Kidney (tissue), 14 donors: ENCODE measurements around the gene NEDD4L. TPM values are rescaled to one million over a fixed set of nuclear protein-coding genes. Genes with fewer than 3 reads are reported as not detected.

Experiments used
- DNase-seq, 5 donors: peaks; one replicate each; pipeline ENCODE4 v3.0.0-alpha.2; 2013 to 2020
- FAIRE-seq: peaks from 2 replicates; lab custom pipeline; 2012; peaks lifted over from hg19 to GRCh38; lab: Jason Lieb, UNC
- H3K27ac ChIP-seq, 2 donors: one replicate each; pipeline ENCODE4 v1.7.0; 2013; ENCODE audit warnings: low read depth in 2 of 2, low read length in 2 of 2, inconsistent platforms in 1 of 2
- H3K27me3 ChIP-seq: one replicate; pipeline ENCODE4 v1.7.1; 2013; ENCODE audit warnings: low read length, inconsistent platforms; ENCODE audit not compliant: control insufficient read depth, insufficient read depth
- H3K36me3 ChIP-seq, 3 donors: one replicate each; pipeline versions ENCODE4 v1.7.0 to v1.7.1; 2013; ENCODE audit warnings: low read length in 3 of 3, control low read depth in 1 of 3, inconsistent platforms in 1 of 3; ENCODE audit not compliant: insufficient read depth in 3 of 3, control insufficient read depth in 2 of 3
- H3K4me1 ChIP-seq, 3 donors: one replicate each; pipeline versions ENCODE4 v1.7.0 to v1.7.1; 2013; ENCODE audit warnings: low read length in 3 of 3, inconsistent platforms in 1 of 3, low read depth in 1 of 3; ENCODE audit not compliant: control insufficient read depth in 2 of 3, insufficient read depth in 2 of 3
- H3K4me3 ChIP-seq, 3 donors: one replicate each; pipeline versions ENCODE4 v1.7.0 to v1.8.1; 2013; ENCODE audit warnings: low read length in 3 of 3, control low read depth in 1 of 3, inconsistent platforms in 1 of 3
- H3K9ac ChIP-seq, 3 donors: one replicate each; pipeline versions ENCODE4 v1.7.0 to v1.7.1; 2013; ENCODE audit warnings: low read length in 3 of 3, control low read depth in 1 of 3, inconsistent platforms in 1 of 3
- H3K9me3 ChIP-seq, 3 donors: one replicate each; pipeline versions ENCODE4 v1.7.0 to v1.7.1; 2013; ENCODE audit warnings: low read length in 3 of 3, control low read depth in 1 of 3, inconsistent platforms in 1 of 3; ENCODE audit not compliant: control insufficient read depth in 2 of 3, insufficient read depth in 1 of 3
- intact Hi-C: fragments of 100-400 bp; cut with DNase I; formaldehyde crosslinking; loops from one replicate; pipeline ENCODE4 v1.11.1; 2022
- polyA plus RNA-seq: library from polyadenylated mRNA; stranded (reverse); fragments of 350-450 nt; fragmentation: Illumina TruSeq; extraction: RNeasy Lipid Tissue Mini Kit (QIAGEN cat#74804); gene quantifications from one replicate; pipeline ENCODE4 v1.2.3, GENCODE V29; 2014; ENCODE audit warnings: low read depth, low replicate concordance; ENCODE audit not compliant: insufficient read depth
- total RNA-seq: library from RNA; stranded (reverse); fragmentation: NEBNext Ultra II Directional; extraction: Animal tissue kit (Norgen Biotek cat#: 25700); gene quantifications from one replicate; pipeline ENCODE4 v1.2.1, GENCODE V29; 2021
- TF ChIP-seq, protein P1 (sequence below): IDR thresholded peaks from 3 replicates; pipeline ENCODE4 v1.5.1; 2012; ENCODE audit warnings: mild to moderate bottlenecking, moderate library complexity, borderline replicate concordance; ENCODE audit not compliant: insufficient read depth; ENCODE audit errors: extremely low read depth
- donor health status: control.
- donor health status: control.
- donor health status: control.
- donor health status: control.
- donor health status: control.
- donor health status: DM: yes; HTN: yes; CAD: no.
- donor health status: Normal renal cell carcinoma (clear cell type).

NEDD4L gene
- total and polyA plus RNA-seq, 2 donors from 2014 or later = 90.8 to 95.7 TPM

DNA sequence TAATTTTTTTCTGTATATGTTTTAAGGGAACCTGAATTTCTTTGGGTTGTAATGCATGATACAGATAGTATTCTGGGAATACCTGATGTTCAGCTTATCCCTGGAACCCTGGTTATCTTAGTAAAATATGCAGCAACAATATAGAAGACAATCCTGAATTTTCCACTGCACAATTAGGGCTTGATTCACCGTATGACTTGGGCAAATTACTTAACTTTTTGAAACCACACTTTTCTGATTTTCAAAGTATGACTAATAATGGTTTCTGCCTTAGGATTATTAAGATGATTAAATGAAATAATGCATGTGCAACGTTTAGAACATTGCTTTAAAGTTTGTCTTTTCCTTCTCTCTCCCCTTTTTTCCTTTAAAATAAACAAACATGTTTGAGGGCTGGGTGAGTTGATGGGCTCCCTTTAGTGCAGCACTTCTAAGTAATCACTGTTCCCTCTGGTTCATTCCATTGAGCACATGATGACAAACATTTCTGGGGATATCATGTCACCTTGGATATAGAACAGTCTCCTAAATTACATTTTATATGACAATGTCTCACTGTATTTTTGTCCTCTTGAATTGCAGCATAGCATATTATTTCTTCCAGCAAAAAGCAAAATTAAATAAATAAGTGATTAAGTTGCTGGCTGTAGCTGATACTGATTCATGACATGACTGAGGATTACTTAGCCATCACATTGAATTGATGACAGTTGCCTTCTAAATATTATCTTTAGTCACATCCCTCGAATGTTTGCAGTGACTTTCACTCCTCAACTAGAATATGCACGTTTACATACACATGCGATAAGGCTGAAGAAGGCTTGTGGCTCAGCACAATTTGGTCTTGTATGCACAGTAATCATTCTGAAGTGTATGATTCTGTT lies 254.5 kb downstream of the NEDD4L start:
- no peaks in the 10 kb centered on the region for H3K9me3 ChIP-seq
- H3K9ac ChIP-seq = no peak overlapping the region
- no peaks in the 10 kb centered on the region for H3K27me3 ChIP-seq
- FAIRE-seq (no peak), DNase-seq (no peak)
- intact Hi-C loops = no loop called here
- H3K36me3 ChIP-seq = no peaks in the 10 kb centered on the region
- H3K27ac ChIP-seq = no peak overlapping the region
- no peak overlapping the region for H3K4me3 ChIP-seq
- TF ChIP-seq, protein P1, sequence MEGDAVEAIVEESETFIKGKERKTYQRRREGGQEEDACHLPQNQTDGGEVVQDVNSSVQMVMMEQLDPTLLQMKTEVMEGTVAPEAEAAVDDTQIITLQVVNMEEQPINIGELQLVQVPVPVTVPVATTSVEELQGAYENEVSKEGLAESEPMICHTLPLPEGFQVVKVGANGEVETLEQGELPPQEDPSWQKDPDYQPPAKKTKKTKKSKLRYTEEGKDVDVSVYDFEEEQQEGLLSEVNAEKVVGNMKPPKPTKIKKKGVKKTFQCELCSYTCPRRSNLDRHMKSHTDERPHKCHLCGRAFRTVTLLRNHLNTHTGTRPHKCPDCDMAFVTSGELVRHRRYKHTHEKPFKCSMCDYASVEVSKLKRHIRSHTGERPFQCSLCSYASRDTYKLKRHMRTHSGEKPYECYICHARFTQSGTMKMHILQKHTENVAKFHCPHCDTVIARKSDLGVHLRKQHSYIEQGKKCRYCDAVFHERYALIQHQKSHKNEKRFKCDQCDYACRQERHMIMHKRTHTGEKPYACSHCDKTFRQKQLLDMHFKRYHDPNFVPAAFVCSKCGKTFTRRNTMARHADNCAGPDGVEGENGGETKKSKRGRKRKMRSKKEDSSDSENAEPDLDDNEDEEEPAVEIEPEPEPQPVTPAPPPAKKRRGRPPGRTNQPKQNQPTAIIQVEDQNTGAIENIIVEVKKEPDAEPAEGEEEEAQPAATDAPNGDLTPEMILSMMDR = no peak
- H3K4me1 ChIP-seq = peaks cover 0 to 4% (median 0%) of the 10 kb centered on the region in 3 donors

DNA sequence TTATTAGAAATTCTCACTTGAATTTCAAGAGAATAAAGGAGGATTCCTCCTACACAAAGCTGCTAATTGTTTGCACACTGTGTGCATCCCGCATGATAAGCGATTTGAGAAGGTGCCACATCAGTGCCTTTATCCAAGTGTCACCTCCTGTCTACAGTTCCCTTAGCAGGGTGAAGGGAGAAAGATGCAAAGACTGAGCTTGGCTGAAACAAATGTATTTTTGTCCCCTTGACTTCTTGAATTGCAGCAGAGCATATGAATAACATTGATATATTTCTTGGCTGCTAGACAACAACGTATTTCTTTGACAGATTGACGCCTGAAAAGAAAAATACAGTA lies 255.1 kb downstream of the NEDD4L start:
- H3K27ac ChIP-seq = no peak overlapping the region
- H3K4me1 ChIP-seq = peaks cover 0 to 4% (median 0%) of the 10 kb centered on the region in 3 donors
- no peak overlapping the region for H3K4me3 ChIP-seq
- H3K9me3 ChIP-seq = no peaks in the 10 kb centered on the region
- TF ChIP-seq, protein P1 = no peak
- no peak for FAIRE-seq
- no peaks in the 10 kb centered on the region for H3K27me3 ChIP-seq
- intact Hi-C loops = no loop called here
- no peak for DNase-seq
- no peak overlapping the region for H3K9ac ChIP-seq
- H3K36me3 ChIP-seq = no peaks in the 10 kb centered on the region

DNA sequence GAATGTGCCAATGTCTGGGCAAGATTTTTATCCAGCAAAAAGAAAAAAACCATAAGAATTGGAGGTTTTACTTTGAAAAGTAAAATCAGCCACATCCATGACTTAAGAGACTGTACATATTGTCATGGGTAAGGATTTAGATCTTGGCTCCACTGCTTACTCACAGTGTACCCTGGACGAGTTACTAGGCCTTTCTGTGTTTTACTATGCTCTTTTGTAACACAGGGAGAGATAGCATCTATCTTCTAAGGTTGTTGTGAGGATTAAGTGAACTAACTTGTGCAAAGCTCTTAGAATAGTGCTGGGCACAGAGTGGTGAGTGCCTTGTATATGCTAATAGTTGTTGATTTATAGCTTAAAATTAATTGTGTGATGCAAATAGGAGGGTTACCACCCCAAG lies 255.9 kb downstream of the NEDD4L start:
- H3K27me3 ChIP-seq = no peaks in the 10 kb centered on the region
- no peaks in the 10 kb centered on the region for H3K36me3 ChIP-seq
- no peak overlapping the region for H3K9ac ChIP-seq
- H3K4me3 ChIP-seq = no peak overlapping the region
- TF ChIP-seq, protein P1 = no peak
- intact Hi-C loops = no loop called here
- no peak for DNase-seq
- H3K9me3 ChIP-seq = no peaks in the 10 kb centered on the region
- peaks cover 0 to 4% (median 0%) of the 10 kb centered on the region in 3 donors for H3K4me1 ChIP-seq
- H3K27ac ChIP-seq = no peak overlapping the region
- no peak for FAIRE-seq
